ENCODE results near the gene FADS1.
A peak's percentile ranks its signal among the peaks of the same experiment; 100 is the strongest.

The FADS1 gene

DNA sequence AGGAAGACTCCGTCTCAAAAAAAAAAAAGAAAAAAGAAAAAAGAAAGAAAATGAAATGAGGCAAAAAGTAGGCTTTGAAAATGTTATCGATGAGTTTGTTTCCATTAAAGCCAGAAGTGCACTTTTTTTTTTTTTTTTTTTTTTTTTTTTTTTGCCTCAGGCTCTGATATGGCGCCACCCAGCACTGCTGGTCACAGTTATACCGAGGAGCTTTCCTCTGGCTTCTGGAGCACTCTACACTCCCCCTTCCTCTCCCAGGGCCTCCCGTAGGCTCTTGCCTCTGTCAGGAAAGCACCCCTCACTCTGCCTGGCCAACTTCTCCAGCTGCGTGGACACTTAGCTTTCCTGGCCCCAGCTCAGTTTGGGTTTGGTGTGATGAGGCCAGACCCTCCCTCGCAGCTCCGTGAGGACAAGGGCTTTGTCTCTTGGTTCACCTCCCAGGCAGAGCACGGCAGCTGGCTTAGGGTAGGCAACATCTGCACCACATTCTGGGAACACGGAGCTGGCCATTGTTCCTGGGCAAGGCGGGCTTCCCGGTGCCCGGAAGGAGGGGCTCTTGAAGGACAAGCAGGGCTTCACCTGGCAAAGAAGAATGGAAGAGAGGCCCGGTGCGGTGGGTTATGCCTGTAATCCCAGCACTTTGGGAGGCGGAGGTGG lies 28.2 kb upstream of the FADS1 start:
- DNase-seq = no peak

DNA sequence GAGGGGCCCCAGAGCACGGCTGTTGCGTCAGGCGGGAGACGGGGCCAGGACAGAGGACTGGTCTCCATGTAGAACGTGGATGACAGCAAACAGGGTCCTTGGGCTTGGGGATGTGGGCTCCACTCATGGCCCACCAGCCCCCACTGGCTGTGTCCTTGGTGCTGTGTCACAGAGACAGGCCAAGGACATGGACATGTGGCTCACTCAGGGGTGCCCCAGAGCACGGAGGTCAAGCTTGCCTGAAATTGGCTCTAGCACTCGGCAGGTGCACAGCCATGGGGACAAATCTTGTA lies 25.7 kb upstream of the FADS1 start:
- DNase-seq = no peak

DNA sequence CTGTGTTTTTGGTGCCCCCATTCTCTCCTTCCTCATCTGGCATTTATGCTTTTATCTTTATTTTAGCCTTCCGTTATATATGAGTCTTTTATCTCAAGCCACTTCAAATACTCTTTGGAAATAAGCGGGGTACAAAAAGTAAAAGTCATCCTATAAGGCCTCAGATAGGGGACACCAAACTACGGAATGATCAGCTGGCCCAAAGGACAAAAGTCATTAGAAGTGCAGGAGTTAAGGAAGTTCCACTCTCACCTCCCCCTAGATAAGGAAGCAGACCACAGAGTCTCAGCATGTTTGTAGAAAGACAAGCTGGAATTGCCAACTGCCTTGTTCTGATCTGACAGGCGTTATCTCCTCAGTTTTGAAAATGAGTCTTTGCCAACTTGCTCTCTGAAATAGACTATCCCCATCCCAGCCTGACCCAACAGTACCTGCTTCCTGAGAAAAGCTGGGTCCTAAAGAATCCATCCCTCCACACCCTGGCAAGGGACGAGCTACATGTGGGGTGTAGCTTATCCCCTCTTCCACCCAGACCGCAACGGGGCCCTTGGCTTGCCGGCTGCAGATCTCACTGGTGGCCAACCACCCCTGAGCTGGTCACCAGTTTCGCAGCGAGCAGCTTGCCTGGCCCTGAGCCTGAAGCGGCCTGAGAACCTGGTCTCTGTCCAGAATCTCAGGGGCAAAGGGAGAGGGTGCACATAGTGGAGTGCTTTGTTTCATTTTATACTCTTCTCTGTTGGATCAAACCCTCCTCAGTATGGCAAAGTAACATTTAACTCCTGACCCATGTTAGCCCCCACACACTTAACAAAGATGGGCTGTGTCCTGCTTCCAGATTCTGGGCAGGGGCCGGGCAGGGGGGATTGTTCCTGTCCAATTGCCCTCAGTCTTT lies 25.1 kb upstream of the FADS1 start:
- DNase-seq = peak; percentile 93

DNA sequence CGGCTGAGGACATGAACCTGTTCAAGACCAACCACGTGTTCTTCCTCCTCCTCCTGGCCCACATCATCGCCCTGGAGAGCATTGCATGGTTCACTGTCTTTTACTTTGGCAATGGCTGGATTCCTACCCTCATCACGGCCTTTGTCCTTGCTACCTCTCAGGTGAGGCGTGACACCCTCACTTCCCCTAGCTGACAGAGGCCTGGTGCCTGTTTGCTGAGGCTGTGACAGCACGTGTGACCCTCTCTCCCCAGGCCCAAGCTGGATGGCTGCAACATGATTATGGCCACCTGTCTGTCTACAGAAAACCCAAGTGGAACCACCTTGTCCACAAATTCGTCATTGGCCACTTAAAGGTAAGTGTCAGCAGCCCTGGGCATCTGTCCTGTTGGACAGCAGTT lies 23.6 kb upstream of the FADS1 start:
- no peak for DNase-seq

DNA sequence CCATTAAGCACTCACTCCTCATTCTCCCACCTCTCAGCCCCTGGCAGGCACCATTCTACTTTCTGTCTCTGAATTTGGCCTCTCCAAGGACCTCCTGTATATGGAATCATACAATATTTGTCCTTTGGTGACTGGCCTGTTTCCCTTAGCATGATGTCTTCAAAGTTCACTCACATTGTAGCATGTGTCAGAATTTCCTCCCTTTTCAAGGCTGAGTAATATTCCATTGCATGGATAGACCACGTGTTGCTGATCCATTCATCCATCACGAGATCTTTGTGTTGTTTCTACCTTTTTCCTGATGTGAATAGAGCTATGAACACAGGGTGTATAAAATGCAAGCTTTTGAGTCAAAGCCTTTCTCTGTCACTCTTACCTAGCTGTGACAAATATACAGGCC lies 22.9 kb upstream of the FADS1 start:
- no peak for DNase-seq

DNA sequence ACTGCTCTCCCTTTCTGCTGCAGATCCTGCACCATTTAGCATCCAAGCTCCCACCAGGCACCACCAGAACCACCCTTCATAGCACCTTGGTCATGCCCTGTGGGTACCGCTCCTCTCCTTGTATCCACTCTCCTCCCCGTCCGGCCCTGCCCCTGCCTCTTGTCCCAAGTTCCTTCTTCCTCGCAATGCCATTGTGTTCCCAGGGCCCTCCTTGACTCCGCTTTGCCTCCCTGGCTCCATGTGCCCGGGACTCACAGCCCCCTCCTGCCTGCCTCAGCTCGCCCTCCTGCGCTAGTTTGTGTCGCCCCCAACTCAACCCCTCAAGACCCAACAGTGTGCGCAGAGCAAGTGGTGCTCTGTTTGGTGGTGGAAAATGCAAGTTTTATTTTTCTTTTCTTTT lies 22.1 kb upstream of the FADS1 start:
- DNase-seq = no peak

DNA sequence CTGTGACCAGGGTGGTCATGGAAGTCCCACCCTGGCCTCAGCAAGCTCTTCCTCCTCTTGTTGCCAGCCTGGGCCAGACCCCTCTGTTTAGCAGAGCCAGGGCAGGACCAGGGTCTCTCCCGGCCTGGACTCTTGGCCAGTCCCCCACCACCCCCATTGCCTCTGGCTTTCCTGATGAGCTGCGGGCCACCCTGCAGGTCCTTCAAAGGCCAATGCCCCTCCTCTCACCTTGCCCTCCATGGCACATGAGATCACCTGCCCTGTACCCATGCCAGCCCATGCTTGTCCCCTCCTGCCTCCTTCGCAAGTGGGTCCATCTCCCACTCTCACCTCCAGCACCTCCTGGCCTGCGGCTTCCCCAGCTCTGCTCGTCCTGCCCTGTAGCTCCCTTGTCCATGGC lies 21.7 kb upstream of the FADS1 start:
- DNase-seq = no peak

DNA sequence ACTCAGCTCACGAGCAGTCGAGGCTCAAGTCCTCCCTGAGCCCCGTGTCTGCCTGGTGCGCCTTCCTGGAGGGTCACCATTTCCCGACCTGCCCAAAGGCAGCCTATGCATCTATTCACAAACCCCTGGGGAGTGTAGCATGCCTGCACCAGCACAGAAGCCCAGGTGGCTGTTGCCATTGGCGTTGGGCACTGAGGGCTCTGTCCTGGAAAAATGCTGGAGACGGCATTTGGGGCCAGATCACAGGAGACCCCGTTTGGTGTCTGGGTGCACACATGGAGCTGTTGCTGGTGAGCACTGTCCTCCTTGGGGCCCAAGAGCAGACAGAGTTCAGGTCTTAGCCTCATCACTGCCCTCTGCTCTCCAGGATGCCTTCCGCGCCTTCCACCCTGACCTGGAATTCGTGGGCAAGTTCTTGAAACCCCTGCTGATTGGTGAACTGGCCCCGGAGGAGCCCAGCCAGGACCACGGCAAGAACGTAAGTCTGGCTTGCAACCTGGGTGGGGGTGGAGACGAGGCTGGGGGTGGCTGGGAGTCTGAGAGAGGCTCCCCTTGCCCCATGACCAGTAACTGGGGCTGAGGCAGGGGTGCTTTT lies 20.7 kb upstream of the FADS1 start:
- DNase-seq = no peak

DNA sequence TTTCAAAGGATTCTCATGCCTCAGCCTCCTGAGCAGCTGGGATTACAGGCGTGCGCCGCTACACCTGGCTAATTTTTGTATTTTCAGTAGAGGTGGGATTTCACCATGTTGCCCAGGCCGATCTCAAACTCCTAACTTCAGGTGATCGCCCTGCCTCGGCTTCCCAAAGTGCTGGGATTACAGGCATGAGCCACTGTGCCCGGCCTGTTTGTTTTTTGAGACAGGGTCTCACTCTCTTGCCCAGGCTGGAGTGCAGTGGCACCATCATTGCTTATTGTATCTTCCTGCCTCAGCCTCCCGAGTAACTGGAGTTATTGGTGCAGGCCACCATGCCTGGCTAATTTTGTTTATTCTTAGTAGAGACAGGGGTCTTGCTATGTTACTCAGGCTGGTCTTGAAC lies 19.4 kb upstream of the FADS1 start:
- no peak for DNase-seq

DNA sequence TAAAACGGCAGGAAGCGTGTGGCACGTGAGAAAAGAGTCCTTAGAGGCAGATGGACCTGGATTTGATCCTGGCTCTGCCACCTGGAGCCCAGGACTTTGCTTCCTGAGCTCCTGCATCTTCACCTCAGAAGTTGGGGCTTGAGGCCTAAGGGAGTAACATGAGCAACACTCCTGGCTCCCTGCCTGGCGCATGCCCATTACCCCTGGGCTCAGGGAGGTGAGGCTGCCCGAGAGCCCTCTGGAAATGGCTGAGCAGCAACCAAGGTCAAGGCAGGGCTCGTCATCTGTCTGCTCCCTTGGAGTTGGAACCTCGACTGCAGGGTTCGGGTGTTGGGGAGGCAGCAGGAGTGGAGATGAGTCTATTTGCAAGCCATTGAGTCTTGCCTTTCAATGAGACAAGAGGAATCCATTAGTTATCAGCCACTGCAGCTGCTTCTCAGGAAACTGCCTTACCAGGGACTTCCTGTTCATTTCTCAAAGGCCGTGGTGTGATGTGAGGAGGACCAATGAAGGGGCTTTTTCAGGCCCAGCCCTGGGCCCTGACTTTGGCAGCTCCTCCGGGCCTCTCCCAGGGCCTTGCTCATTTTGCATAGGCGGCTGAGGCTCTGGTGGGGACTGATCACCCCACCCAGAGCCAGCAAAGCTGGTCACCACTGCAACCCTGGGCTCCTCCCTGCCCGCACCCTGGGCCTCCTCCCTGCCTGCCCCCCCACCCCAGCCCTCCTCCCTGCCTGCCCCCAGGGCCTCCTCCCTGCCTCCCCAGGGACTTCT lies 17.7 kb upstream of the FADS1 start:
- peak; percentile 99 for DNase-seq

DNA sequence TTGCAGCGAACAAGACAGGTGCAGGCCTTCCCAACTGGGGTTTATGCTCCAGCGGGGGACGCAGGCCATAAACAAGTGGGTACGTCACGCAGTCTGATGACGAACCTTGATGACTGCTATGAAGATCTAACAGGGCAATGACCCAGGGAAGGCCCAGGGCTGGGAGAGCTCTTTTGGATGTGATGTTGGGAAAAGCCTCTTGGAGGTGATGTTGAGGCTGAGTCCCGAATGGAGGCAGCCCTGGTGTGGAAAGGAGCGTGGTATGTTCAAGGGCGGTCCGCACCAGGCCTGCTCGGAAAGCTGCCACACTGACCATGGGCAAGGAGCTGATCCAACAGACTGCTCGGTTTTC lies 17.1 kb upstream of the FADS1 start:
- DNase-seq = no peak

DNA sequence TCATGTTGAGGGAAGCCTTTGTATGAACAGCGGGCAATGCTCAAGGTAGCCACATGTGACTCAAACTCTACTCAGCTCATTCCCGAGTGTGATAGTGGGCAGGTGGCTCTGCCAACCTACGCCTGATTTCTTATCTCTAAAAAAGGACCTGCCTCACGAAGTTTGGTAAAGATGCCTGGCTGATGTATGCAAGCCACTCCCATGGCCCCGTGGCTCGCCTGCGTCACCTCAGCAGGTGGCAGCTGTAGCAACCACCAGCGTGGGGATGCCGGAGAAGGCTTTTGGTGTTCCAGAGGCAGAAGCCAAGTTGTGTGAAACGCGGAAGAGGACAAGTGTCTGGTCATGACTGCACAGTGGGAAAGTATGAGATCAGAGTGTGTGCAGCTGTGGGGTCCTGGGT lies 16.7 kb upstream of the FADS1 start:
- DNase-seq = peak; percentile 55

DNA sequence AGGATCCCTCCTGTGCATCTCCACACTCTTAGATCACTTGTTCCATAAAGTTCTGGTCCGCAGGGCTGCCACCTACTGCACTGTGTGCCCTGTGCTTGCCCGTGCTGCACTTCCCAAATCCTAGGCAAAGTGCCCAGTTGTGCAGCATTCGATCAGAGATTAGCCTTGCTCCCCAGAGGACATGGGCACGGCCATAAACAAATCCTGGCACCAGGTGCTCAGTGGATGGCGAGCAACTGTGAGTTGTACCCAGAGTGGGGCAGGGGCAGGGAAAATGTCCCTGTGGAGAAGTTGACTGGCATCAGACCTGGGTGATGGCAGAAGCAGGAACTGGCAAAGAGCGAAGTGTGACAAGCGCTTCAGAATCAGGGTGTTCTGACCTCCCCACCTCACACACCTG lies 16.0 kb upstream of the FADS1 start:
- peak; percentile 70 for DNase-seq

DNA sequence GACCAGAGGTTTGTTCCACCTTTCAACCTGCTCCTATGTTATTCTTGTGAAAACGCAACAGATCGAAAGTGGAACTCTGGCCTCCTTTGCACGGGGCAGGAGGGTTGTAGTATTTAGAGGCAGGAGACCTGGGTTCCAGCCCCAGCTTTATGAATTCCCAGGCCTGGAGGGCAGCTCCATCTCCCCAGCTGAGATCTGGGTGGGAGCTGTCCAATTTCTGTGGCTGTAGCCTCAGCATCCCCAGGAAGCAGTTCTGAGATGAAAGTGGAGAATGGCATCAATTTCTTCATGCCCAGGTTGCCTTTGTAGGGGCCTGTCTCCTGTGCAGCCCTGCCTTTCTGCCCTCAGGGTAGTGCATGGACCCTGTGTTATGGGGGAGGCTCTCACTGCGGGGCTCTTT lies 15.4 kb upstream of the FADS1 start:
- no peak for DNase-seq

DNA sequence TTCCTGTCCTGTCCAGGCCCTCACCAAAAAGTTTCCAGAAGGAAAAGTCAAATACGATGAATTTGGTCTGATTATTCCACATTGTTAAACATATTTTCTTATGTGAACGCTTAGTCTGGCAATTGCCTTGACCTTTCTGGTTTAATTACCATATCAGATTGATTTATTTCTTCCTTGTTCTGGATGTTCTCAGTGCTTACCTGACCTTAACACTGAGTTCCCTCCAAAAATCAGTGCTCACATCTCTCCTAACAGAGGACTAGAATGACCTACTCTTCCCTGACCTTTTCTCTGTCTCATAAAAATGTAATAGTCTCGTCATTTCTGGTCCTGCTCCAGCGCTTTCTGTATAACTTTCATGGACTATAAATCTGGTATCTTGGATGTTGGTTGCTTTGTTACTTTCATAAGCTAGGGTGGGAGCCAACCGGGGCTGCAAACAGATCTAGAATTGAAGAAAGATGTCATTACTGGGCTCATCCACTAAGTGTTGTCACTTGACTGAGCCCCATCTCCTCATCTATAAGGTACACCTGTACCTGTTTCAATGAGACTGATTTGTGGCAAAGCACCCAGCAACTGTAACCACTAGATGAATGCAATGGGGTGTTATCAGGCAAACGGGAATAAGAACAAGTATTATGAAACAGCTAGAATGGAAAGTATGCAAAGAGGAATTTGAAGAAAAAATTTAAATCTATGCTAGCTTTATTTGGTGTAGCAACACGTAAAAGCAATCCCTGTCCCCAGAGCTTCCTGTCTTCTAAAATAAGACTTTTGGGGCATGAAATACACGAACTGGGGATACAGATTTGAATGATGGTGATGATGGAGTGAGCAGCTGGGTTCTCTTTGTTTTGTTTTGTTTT lies 13.7 kb upstream of the FADS1 start:
- DNase-seq = no peak

DNA sequence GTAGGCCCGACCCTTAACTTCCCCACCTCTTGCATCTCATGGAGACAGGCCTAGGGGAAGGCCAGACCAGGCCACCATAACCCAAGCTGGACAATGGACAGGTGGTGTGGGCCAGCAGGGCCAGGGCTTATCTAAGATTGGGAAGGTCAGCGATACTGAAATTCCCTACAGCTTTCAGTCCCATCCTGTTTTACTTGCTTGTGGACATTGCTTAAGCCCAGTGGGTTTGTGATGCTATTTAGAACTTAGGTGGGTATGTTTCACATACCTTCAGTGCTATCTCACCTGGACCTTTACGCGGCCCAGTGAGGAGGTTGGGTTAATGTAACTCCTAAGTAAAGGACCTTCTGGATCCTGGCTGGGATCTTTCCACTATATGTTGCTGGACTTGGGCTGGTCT lies 13.0 kb upstream of the FADS1 start:
- no peak for DNase-seq

DNA sequence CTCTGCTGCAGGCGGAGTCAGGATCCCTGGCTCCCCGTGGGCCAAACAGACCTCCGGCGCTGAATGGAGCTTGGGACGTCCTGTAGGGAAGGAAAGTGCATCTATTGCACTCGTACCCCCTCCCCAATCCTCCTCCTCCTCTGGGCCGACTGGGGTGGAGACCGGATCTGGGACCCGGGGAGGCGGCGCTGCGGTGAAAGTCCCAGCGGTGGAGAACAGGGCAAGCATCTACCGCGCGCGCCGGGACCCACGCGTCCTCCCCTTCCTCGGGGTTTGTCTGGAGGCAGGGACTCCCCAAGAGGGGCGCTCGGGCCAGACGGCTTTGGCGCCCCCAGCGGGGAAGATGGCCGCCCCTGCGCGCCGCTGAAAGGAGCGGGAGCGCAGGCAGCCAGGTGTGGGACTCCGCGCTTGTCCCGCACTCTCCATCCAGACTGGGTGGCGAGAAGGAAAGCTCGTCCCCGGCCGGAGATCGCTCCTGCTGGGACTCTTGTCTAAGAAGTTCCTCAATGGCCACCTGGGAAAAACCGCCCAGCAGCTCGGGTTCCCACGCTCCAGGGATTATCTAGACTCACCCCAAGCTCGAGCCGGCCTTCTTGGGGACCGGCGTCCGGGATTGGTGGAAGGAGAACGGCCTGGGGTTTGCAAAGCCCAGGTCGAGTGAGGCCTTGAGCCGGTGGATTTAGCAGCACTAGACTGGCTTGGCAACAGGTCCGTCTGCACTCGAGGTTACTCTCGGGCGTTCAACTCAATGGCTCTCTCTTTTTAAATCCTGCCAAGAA lies 12.0 kb upstream of the FADS1 start:
- DNase-seq = peak; percentile 74

DNA sequence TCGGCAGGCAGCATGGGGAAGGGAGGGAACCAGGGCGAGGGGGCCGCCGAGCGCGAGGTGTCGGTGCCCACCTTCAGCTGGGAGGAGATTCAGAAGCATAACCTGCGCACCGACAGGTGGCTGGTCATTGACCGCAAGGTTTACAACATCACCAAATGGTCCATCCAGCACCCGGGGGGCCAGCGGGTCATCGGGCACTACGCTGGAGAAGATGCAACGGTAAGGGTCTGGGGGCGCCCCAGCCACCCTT lies 11.5 kb upstream of the FADS1 start:
- DNase-seq = no peak

DNA sequence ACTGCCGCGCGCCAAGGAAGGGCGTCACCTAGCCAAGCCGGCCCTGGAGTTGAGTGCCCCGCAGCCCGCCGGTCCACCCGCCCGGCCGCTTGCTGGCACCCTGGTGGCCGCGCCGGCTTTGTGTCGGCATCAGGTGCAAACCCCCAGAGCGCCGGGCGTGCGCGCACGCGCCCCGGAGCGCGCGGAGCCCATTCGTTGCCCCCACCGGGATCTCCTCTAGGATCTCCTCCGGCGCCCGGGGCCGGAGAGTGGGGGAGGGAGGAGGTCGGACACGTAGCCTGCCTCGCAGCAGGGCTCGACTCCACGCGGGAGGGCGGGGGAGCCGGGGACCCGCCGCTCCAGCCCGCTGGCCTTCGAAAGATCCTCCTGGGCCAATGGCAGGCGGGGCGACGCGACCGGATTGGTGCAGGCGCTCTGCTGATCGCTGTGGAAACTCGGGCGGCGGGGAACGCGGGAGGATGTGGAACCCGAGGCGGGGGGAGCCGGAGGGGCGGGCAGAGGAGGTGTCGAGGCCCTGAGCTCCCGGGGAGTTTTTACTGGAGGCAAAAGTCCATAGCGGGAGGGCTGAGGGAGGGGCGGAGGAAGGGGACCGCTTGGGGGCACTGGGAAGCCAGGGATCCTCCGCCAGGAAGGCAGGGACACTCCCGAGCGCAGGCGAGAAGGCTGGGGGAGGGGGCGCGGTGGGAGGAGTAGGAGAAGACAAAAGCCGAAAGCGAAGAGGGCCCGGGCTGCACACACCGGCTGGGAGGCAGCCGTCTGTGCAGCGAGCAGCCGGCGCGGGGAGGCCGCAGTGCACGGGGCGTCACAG lies 11.0 kb upstream of the FADS1 start, which contains the start of gene FADS2:
Gene FADS2, plus strand, starts transcription at position 730 of the 808 bp plus-strand sequence. CDS start 91 bp downstream, outside the sequence.
- DNase-seq = peak; percentile 99

DNA sequence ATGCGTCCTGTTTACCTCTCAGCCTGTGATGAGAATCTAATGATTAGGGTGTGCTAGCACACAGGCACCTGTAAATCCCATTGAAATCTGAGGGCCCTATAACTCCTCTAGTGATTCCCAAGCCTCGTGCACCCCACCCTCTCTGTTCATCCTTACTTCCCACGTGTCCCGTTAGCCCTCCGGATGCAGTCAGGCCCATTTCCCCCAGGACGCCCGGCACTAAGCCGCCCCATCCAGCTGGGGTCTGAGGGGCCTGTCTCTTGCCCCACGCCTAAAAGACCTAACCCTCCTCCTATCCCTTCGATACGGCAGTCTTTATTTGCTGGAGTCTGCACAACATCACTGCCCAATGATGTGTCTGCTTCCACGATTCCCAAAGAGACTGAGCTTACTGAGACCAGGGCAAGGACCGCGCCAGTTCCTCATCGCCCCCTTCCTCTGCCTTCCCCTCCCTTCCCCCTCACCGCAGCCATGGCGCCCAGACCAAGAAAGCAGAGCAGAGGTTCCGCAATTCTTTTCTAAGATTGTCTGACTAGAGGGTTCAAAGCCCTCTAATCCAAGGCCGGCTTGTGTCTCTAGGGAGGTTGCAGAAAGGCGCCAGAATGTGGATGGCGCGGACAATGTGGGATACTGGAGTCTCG lies 10.2 kb upstream of the FADS1 start:
- DNase-seq = peak; percentile 76

DNA sequence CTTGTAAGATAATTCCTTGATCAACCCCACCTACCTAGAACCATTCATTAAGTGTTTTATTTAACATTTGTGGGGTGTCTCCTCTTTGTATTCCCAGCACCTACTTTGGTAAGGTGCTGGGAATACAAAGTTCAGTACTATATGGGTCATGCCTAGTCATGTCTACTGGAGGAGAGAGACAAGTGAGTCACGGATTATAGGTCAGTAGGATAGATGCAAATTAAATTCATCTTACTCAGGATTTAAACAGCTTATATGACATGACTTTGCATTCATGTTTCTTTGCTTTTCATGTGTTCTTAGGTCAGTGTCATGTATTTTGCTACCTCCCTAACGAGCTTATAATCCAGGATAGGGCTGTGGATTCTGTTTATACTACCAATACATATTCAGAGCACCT lies 3.4 kb upstream of the FADS1 start:
- no peak for DNase-seq

Measured in hematopoietic multipotent progenitor cell treated with erythropoietin and hydrocortisone succinate and interleukin-3 and kit ligand, for 6 days (in vitro differentiated cells).